Measurements from ENCODE around the gene BTF3.
A peak's percentile ranks its signal among the peaks of the same experiment; 100 is the strongest.
"Not testable (repeated sequence)": the region's sequence is repeated elsewhere in the genome, so short reads cannot be mapped to it uniquely, and the experiment has no call there.

BTF3 gene

GRCh38 chr5:73486119-73486899 is 11.9 kb upstream of the BTF3 start:
- no peak for DNase-seq

- not testable (repeated sequence) for DNase-seq
These were observed 11.0 kb upstream of the BTF3 start for GRCh38 chr5:73487257-73487656.

GRCh38 chr5:73487815-73488214 is 10.4 kb upstream of the BTF3 start:
- DNase-seq, result no peak

GRCh38 chr5:73488806-73489205 is 9.4 kb upstream of the BTF3 start:
- DNase-seq, result no peak

GRCh38 chr5:73490088-73490487 is 8.2 kb upstream of the BTF3 start:
- no peak for DNase-seq

- DNase-seq, result no peak
These were observed 7.1 kb upstream of the BTF3 start for GRCh38 chr5:73491155-73491554.

- no peak for DNase-seq
These were observed 4.8 kb upstream of the BTF3 start for GRCh38 chr5:73493421-73493820.

- no peak for DNase-seq
These were observed 3.5 kb upstream of the BTF3 start for GRCh38 chr5:73494721-73495120.

- no peak for DNase-seq
These were observed 2.4 kb upstream of the BTF3 start for GRCh38 chr5:73495772-73496335.

- no peak for DNase-seq
These were observed 1.2 kb upstream of the BTF3 start for GRCh38 chr5:73496984-73497457.

GRCh38 chr5:73497497-73498056 is 665 bp upstream of the BTF3 start:
- no peak for DNase-seq

GRCh38 chr5:73499187-73499586 is 945 bp downstream of the BTF3 start:
- peak; percentile 16 for DNase-seq

- DNase-seq, result no peak
These were observed 1.5 kb downstream of the BTF3 start for GRCh38 chr5:73499756-73500155.

GRCh38 chr5:73501406-73501805 is 3.2 kb downstream of the BTF3 start:
- DNase-seq, result no peak

GRCh38 chr5:73506459-73506955 is 8.3 kb downstream of the BTF3 start:
- no peak for DNase-seq

GRCh38 chr5:73507062-73507461 is 8.8 kb downstream of the BTF3 start:
- DNase-seq, result no peak

- DNase-seq, result not testable (repeated sequence)
These were observed 10.3 kb downstream of the BTF3 start for GRCh38 chr5:73508521-73508920.

GRCh38 chr5:73513996-73514395 is 15.8 kb downstream of the BTF3 start:
- DNase-seq, result no peak

- no peak for DNase-seq
These were observed 16.2 kb downstream of the BTF3 start for GRCh38 chr5:73514418-73514817.

- no peak for DNase-seq
These were observed 17.0 kb downstream of the BTF3 start for GRCh38 chr5:73515232-73515631.

GRCh38 chr5:73519531-73520283 is 21.5 kb downstream of the BTF3 start:
- peak; percentile 85 for DNase-seq

GRCh38 chr5:73522989-73523388 is 24.7 kb downstream of the BTF3 start:
- no peak for DNase-seq

- DNase-seq, result no peak
These were observed 25.6 kb downstream of the BTF3 start for GRCh38 chr5:73523861-73524260.

Data from CD4-positive, alpha-beta T cell treated with Interleukin-17A for 1 hour (primary cell).